WERI-Rb-1 (cell line): ENCODE data around the gene MT4.

Source experiments
- DNase-seq: peaks from one replicate; pipeline ENCODE4 v3.0.0-alpha.2; 2020
- H3K27ac ChIP-seq: fragments of 250-450 bp; sonication (Bioruptor Pico); 2 replicates; pipeline ENCODE4 v1.5.1; 2020; ENCODE audit warnings: mild to moderate bottlenecking, moderate library complexity
- H3K27me3 ChIP-seq: fragments of 250-450 bp; sonication (Bioruptor Pico); 2 replicates; pipeline ENCODE4 v1.5.1; 2021; ENCODE audit warnings: mild to moderate bottlenecking, low read depth, moderate library complexity; ENCODE audit not compliant: insufficient read depth, severe bottlenecking
- H3K36me3 ChIP-seq: fragments of 250-450 bp; sonication (Bioruptor Pico); 2 replicates; pipeline ENCODE4 v1.5.1; 2020; ENCODE audit warnings: mild to moderate bottlenecking, moderate library complexity
- H3K4me3 ChIP-seq: 2 replicates; pipeline ENCODE4 v1.5.1; 2011; ENCODE audit warnings: low read depth, mild to moderate bottlenecking, control low read depth, low read length
- H3K9me3 ChIP-seq: fragments of 250-450 bp; sonication (Bioruptor Pico); 2 replicates; pipeline ENCODE4 v1.5.1; 2021; ENCODE audit warnings: mild to moderate bottlenecking, moderate library complexity; ENCODE audit not compliant: severe bottlenecking
- TF ChIP-seq, protein P1 (sequence below): IDR thresholded peaks from 2 replicates; pipeline ENCODE4 v1.5.1; 2011; ENCODE audit warnings: low read depth, mild to moderate bottlenecking, control low read depth, inconsistent platforms, low read length

Gene MT4

DNA sequence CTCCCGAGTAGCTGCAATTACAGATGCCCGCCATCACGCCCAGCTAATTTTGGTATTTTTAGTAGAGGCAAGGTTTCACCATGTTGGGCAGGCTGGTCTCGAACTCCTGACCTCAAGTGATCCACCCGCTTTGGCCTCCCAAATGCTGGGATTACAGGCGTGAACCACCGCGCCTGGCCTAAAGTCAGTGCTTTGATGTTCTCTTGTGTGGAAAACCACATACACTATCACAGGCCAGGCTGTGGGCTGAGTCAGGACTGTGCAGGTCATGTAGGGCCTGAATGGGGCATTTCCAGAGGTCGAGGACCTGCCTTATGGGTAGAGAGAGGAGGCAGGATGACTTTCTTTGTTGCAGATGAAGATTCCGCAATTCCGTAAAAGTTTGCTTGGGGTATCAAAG, 19.4 kb downstream of the MT4 start:
- no peak for DNase-seq
- Histone ChIP-seq H3K9me3 (no peaks in the 10 kb centered on the region), H3K4me3 (no peak overlapping the region), H3K36me3 (no peaks in the 10 kb centered on the region), H3K27ac (no peak overlapping the region), H3K27me3 (no peaks in the 10 kb centered on the region)
- TF ChIP-seq, protein P1, sequence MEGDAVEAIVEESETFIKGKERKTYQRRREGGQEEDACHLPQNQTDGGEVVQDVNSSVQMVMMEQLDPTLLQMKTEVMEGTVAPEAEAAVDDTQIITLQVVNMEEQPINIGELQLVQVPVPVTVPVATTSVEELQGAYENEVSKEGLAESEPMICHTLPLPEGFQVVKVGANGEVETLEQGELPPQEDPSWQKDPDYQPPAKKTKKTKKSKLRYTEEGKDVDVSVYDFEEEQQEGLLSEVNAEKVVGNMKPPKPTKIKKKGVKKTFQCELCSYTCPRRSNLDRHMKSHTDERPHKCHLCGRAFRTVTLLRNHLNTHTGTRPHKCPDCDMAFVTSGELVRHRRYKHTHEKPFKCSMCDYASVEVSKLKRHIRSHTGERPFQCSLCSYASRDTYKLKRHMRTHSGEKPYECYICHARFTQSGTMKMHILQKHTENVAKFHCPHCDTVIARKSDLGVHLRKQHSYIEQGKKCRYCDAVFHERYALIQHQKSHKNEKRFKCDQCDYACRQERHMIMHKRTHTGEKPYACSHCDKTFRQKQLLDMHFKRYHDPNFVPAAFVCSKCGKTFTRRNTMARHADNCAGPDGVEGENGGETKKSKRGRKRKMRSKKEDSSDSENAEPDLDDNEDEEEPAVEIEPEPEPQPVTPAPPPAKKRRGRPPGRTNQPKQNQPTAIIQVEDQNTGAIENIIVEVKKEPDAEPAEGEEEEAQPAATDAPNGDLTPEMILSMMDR = no peak

DNA sequence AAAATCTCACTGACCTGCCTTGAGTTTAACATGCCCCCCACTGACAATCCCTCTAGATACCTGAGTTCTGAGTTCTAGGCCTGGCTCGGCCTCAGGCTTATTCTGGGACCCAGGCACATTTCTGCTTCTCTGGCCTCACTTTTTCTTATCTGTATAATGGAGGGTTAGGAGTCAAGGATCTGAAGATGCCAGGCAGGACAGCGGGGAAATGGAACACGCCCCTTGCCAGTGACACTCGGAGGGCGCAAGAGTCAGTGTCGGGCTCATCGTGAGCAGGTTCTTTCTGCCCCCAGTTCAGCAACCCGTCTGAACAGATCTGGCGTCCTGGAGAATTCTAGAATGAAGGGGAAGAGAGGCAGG, 23.9 kb downstream of the MT4 start:
- H3K9me3 ChIP-seq = no peaks in the 10 kb centered on the region
- H3K4me3 ChIP-seq = peak overlapping the region; percentile 37
- H3K36me3 ChIP-seq = no peaks in the 10 kb centered on the region
- no peak overlapping the region for H3K27ac ChIP-seq
- TF ChIP-seq, protein P1 = no peak
- H3K27me3 ChIP-seq = no peaks in the 10 kb centered on the region
- no peak for DNase-seq

DNA sequence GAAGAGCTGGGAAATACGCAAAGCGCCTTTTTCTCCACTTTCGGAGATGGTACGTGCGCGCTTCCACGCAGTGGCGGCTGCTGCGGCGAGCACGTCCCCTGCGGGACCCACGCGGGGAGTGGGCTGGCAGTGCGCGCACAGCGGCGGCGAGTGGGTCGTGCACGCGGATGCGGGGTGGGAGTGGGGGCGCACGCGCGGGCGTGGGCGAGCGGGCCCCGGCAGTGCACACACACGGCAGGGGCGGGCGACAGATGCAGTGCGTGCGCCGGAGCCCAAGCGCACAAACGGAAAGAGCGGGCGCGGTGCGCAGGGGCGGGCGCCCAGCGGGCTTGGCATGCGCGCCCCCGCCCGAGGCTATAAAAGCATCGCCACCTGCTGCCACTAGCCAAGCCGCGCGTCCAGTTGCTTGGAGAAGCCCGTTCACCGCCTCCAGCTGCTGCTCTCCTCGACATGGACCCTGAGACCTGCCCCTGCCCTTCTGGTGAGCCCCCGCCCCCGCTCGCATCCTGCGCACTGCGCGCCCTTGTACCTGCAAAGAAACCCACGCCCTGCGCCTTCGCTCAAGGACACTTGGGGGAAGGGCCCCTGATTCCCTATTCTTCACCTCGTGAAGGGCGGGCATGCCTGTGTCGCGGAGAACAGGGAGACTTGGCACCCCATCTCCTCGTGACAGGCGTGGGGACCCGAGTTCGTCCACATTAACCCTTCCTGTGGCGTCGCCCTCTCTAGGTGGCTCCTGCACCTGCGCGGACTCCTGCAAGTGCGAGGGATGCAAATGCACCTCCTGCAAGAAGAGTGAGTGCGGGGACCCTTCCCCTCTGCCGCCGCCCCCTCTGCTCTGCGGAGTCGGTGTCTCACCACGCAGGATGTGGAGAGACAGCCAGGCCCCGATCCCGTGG, 24.5 kb downstream of the MT4 start, which contains the start of gene MT3:
TSS of gene MT3 (plus strand) at position 388 of the 899 bp plus-strand sequence. CDS start at position 451, 63 bp downstream.
- Histone ChIP-seq H3K4me3 (peak within 1 kb of the TSS; percentile 37), H3K27ac (no peak within 1 kb of the TSS), H3K27me3 (no peaks in the 10 kb centered on the region), H3K36me3 (no peaks in the 10 kb centered on the region), H3K9me3 (peaks cover 3% of the 10 kb centered on the region)
- DNase-seq = no peak
- TF ChIP-seq, protein P1 = peak; percentile 31; the same call in 1 of the 2 replicates

DNA sequence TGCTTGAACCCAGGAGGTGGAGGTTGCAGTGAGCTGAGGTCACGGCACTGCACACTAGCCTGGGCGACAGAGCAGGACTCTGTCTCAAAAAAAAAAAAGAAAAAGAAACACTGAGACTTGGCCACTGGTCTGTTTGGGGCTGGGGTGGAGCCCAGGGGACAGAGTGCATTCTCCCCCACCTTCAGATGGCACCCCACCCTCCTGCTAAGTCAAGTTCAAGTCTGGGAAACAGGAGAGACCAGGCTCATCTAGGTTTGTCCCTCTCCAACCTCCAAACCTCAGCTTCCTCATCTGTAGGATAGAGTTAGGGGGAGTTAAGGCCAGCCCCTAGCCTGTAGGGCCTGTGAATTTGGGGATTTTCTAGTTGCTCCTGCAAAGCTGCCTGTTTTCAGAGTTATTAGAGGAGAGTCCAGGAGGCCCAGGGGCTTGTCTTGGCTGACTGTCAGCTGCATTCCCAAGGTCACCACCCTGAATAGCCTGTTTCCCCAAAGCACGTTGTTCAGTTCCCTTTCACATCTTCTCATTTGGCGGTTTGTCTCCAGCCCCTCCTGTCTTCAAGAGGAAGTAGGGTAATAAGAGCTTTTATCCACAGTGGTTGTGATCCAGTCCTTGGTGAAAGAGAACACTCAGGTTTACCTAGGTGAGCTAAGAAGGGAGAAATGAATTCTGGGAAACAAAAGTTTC, 26.6 kb downstream of the MT4 start:
- H3K36me3 ChIP-seq = no peaks in the 10 kb centered on the region
- no peak for DNase-seq
- H3K27ac ChIP-seq = no peak overlapping the region
- H3K27me3 ChIP-seq = no peaks in the 10 kb centered on the region
- no peak overlapping the region for H3K4me3 ChIP-seq
- TF ChIP-seq, protein P1 = no peak
- H3K9me3 ChIP-seq = peaks cover 3% of the 10 kb centered on the region

DNA sequence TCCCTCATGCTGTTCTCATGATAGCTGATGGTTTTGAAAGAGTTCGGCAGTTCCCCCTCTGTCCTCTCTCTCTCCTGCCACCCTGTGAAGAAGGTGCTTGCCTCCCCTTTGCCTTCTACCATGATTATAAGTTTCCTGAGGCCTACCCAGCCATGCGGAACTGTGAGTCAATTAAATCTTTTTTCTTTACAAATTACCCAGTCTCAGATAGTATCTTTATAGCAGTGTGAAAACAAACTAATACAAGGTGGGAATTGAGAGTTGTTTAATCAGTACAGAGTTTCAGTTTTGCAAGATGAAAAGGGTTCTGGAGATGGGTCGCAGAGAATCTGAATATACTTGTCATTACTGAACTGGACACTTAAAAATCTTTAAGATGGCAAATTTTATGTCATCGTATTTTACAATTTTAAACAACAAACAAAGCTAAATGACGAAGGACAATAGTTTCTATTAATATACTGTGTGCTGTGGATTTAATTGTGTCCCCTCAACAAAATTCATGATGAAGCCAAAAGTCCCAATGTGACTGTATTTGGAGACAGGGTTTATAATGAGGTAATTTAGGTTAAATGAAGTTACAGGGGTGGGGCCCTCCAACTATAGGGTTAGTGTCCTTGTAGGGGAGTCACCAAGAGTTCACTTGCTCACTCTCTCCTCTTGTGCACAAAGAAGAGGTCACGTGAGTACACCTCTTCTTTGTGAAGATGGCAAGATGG, 28.9 kb downstream of the MT4 start:
- H3K9me3 ChIP-seq = peaks cover 3% of the 10 kb centered on the region
- H3K27me3 ChIP-seq = no peaks in the 10 kb centered on the region
- no peak for DNase-seq
- no peak overlapping the region for H3K4me3 ChIP-seq
- no peak overlapping the region for H3K27ac ChIP-seq
- TF ChIP-seq, protein P1 = no peak
- H3K36me3 ChIP-seq = no peaks in the 10 kb centered on the region
